Measurements from ENCODE around the gene CHD2. TPM values are rescaled to one million over a fixed set of nuclear protein-coding genes. Genes with fewer than 3 reads are reported as not detected.

The CHD2 gene
- total and polyA plus RNA-seq, 2 donors (not counting 3 experiments of a cell fraction or from before 2014, with no cell fraction given): 53.8 to 97.9 TPM

- no TSS peak for BruUV-seq (replicated peaks)
- H3K9me3 ChIP-seq (replicated peaks; ENCODE audit: control insufficient read depth, insufficient read depth, low read length): no peaks in the 10 kb centered on the region
- no peaks in the 10 kb centered on the region for H3K36me3 ChIP-seq (ENCODE audit: control insufficient read depth in 2 of 2, extremely low read depth in 1 of 2, insufficient read depth in 2 of 2, low read length in 2 of 2)
- no peak overlapping the region for H3K9ac ChIP-seq (replicated peaks; ENCODE audit: extremely low read depth, insufficient read depth, low read length)
- no peak overlapping the region for H2AFZ ChIP-seq (ENCODE audit: low read depth, low read length)
- DNase-seq (ENCODE audit: low read depth, low spot score) (no peak), FAIRE-seq (no peak)
- CTCF ChIA-PET: interaction anchor here (1.5 kb wide), 1 partner anchor 21 kb away, joined by 3 read pairs; no protein-coding TSS in a partner anchor
- no peak overlapping the region for H3K27ac ChIP-seq (ENCODE audit: insufficient read depth, low read depth, low read length)
- no peak overlapping the region for H3K4me3 ChIP-seq (replicated peaks in 1 of 3; ENCODE audit: insufficient read depth in 1 of 3, low read depth in 1 of 3, low read length in 3 of 3)
- peaks cover 1% of the 10 kb centered on the region for H3K4me1 ChIP-seq (ENCODE audit: control insufficient read depth, extremely low read depth, insufficient read depth, low read length)
- dilution Hi-C loops (cut with MboI; ENCODE audit: extremely low pct_ligation_motif_present, low sequenced_read_pairs): no loop called here
- no peaks in the 10 kb centered on the region for H3K79me2 ChIP-seq (ENCODE audit: control insufficient read depth, insufficient read depth, low read length)
- POLR2A ChIA-PET: no interaction called here
- no peaks in the 10 kb centered on the region for H3K9me1 ChIP-seq (replicated peaks; ENCODE audit: control insufficient read depth, extremely low read depth, insufficient read depth, low read length)
- H3K4me2 ChIP-seq (ENCODE audit: insufficient read depth, low read length): no peak overlapping the region
- intact Hi-C loops (cut with micrococcal nuclease): no loop called here
- no peaks in the 10 kb centered on the region for H4K20me1 ChIP-seq (replicated peaks; ENCODE audit: control insufficient read depth, extremely low read depth, insufficient read depth, low read length)
- H3K27me3 ChIP-seq (ENCODE audit: control insufficient read depth in 2 of 2, insufficient read depth in 2 of 2, low read length in 2 of 2): peaks cover 10 to 12% of the 10 kb centered on the region in 2 experiments
- no peak for TF ChIP-seq POLR2A (IDR thresholded peaks at IDR 0.05; ENCODE audit: low read depth, low read length)
- no peak for TF ChIP-seq FOS (IDR thresholded peaks at IDR 0.05; ENCODE audit: borderline replicate concordance, insufficient read depth, low read length)
- TF ChIP-seq GATA2 (IDR thresholded peaks at IDR 0.05; ENCODE audit: insufficient read depth, insufficient read length, low read depth, low read length): no peak
- no peak for TF ChIP-seq MAX (IDR thresholded peaks at IDR 0.05; ENCODE audit: insufficient read depth, insufficient read length)
- no peak for TF ChIP-seq MYC (IDR thresholded peaks at IDR 0.05; ENCODE audit: low read depth, low read length)
- no peak for TF ChIP-seq JUN (IDR thresholded peaks at IDR 0.05; ENCODE audit: borderline replicate concordance, insufficient read depth, insufficient read length, low read depth)
- TF ChIP-seq POLR2AphosphoS5 (IDR thresholded peaks at IDR 0.05; ENCODE audit: insufficient read depth, low read depth, low read length): no peak
These were observed 166.9 kb downstream of the CHD2 start for GRCh38 chr15:93066834-93067648.

GRCh38 chr15:93067649-93068085, 167.5 kb downstream of the CHD2 start:
- FAIRE-seq: no peak
- Histone ChIP-seq H3K27me3 (ENCODE audit: control insufficient read depth in 2 of 2, insufficient read depth in 2 of 2, low read length in 2 of 2) (peaks cover 14 to 16% of the 10 kb centered on the region in 2 experiments), H3K4me1 (ENCODE audit: control insufficient read depth, extremely low read depth, insufficient read depth, low read length) (peaks cover 3% of the 10 kb centered on the region), H4K20me1 (replicated peaks; ENCODE audit: control insufficient read depth, extremely low read depth, insufficient read depth, low read length) (no peaks in the 10 kb centered on the region), H3K79me2 (ENCODE audit: control insufficient read depth, insufficient read depth, low read length) (no peaks in the 10 kb centered on the region), H3K9me1 (replicated peaks; ENCODE audit: control insufficient read depth, extremely low read depth, insufficient read depth, low read length) (no peaks in the 10 kb centered on the region), H2AFZ (ENCODE audit: low read depth, low read length) (no peak overlapping the region), H3K4me3 (replicated peaks in 1 of 3; ENCODE audit: insufficient read depth in 1 of 3, low read depth in 1 of 3, low read length in 3 of 3) (no peak overlapping the region), H3K27ac (ENCODE audit: insufficient read depth, low read depth, low read length) (no peak overlapping the region), H3K4me2 (ENCODE audit: insufficient read depth, low read length) (no peak overlapping the region), H3K9ac (replicated peaks; ENCODE audit: extremely low read depth, insufficient read depth, low read length) (no peak overlapping the region), H3K36me3 (ENCODE audit: control insufficient read depth in 2 of 2, extremely low read depth in 1 of 2, insufficient read depth in 2 of 2, low read length in 2 of 2) (no peaks in the 10 kb centered on the region), H3K9me3 (replicated peaks; ENCODE audit: control insufficient read depth, insufficient read depth, low read length) (no peaks in the 10 kb centered on the region)
- ChIA-PET CTCF (no interaction called here), POLR2A (no interaction called here)
- no TSS peak for BruUV-seq (replicated peaks)
- TF ChIP-seq CTCF (IDR thresholded peaks at IDR 0.05; ENCODE audit: extremely low read depth in 1 of 2, insufficient read depth in 1 of 2, low read depth in 1 of 2, low read length in 2 of 2) (no peak), POLR2AphosphoS5 (IDR thresholded peaks at IDR 0.05; ENCODE audit: insufficient read depth, low read depth, low read length) (no peak), JUN (IDR thresholded peaks at IDR 0.05; ENCODE audit: borderline replicate concordance, insufficient read depth, insufficient read length, low read depth) (no peak), FOS (IDR thresholded peaks at IDR 0.05; ENCODE audit: borderline replicate concordance, insufficient read depth, low read length) (no peak), POLR2A (IDR thresholded peaks at IDR 0.05; ENCODE audit: low read depth, low read length) (no peak), MYC (IDR thresholded peaks at IDR 0.05; ENCODE audit: low read depth, low read length) (no peak), MAX (IDR thresholded peaks at IDR 0.05; ENCODE audit: insufficient read depth, insufficient read length) (no peak), EZH2 (IDR thresholded peaks at IDR 0.05; ENCODE audit: borderline replicate concordance, low read depth, low read length, severe bottlenecking) (no peak), GATA2 (IDR thresholded peaks at IDR 0.05; ENCODE audit: insufficient read depth, insufficient read length, low read depth, low read length) (no peak)
- intact Hi-C loops (cut with micrococcal nuclease): no loop called here
- dilution Hi-C loops (cut with MboI; ENCODE audit: extremely low pct_ligation_motif_present, low sequenced_read_pairs): no loop called here
- DNase-seq (ENCODE audit: low read depth, low spot score): no peak
